GM12878 (cell line): ENCODE results near the gene B3GNT7. TPM values are rescaled to one million over a fixed set of nuclear protein-coding genes. Genes with fewer than 3 reads are reported as not detected.
A peak's percentile ranks its signal among the peaks of the same experiment; 100 is the strongest.

Experiments
- ATAC-seq: fragments of 200-7000 bp; cut with Tn5 transposase; 3 replicates; pipeline ENCODE4 v1.9.1; 2020; ENCODE audit warnings: mild to moderate bottlenecking, moderate library complexity
- BruUV-seq: library from RNA; stranded (reverse); fragments of 400-500 nt; replicated peaks from 2 replicates; lab custom pipeline; 2021; lab: Mats Ljungman, UMichigan
- CTCF ChIA-PET: fragments of 300-600 bp; sonication (Branson Sonifier 250); formaldehyde crosslinking; extraction: SDS; loops from one replicate; lab custom pipeline; 2021; ENCODE audit warnings: inconsistent platforms; lab: Yijun Ruan, JAX
- POLR2A ChIA-PET: fragments of 350-600 bp; formaldehyde crosslinking; extraction: SDS; loops from one replicate; lab custom pipeline; 2021; ENCODE audit warnings: inconsistent platforms; lab: Charles Lee
- RAD21 ChIA-PET: fragments of 300-600 bp; sonication (Branson Sonifier 250); formaldehyde crosslinking; loops from one replicate; lab custom pipeline; 2023; ENCODE audit warnings: antibody characterized with exemption; ENCODE audit not compliant: unreplicated experiment; lab: Charles Lee
- SMC1A ChIA-PET: fragments of 300-600 bp; sonication (Branson Sonifier 250); formaldehyde crosslinking; loops from one replicate; lab custom pipeline; 2023; ENCODE audit not compliant: unreplicated experiment, uncharacterized antibody; lab: Charles Lee
- DNase-seq: peaks from one replicate; pipeline ENCODE4 v3.0.0-alpha.2; 2011; ENCODE audit warnings: low read depth, low spot score
- FAIRE-seq: peaks from 3 replicates; lab custom pipeline; 2011; peaks lifted over from hg19 to GRCh38; lab: Jason Lieb, UNC
- H2AFZ ChIP-seq: 2 replicates; pipeline ENCODE4 v1.6.0; 2011; ENCODE audit warnings: low read depth, low read length, control low read depth; ENCODE audit not compliant: control insufficient read depth
- H3K27ac ChIP-seq: 2 replicates; pipeline ENCODE4 v1.5.1; 2011; ENCODE audit warnings: control low read depth; ENCODE audit not compliant: control insufficient read depth, insufficient read depth
- H3K27me3 ChIP-seq, 2 experiments: replicated peaks in 1 of 2; 2 replicates each; pipeline versions ENCODE4 v1.6.0 to v1.6.1; 2011; ENCODE audit warnings: low read length in 1 of 2; ENCODE audit not compliant: control insufficient read depth in 2 of 2, insufficient read depth in 2 of 2
- H3K36me3 ChIP-seq, 2 experiments: 2 replicates each; pipeline ENCODE4 v1.5.1; 2011; ENCODE audit warnings: low read length in 1 of 2; ENCODE audit not compliant: control insufficient read depth in 2 of 2, insufficient read depth in 2 of 2
- H3K4me1 ChIP-seq: 2 replicates; pipeline ENCODE4 v1.6.1; 2011; ENCODE audit warnings: mild to moderate bottlenecking, low read length, moderate library complexity, mixed read lengths; ENCODE audit not compliant: control insufficient read depth, insufficient read depth
- H3K4me2 ChIP-seq: 2 replicates; pipeline ENCODE4 v1.6.0; 2011; ENCODE audit warnings: control low read depth; ENCODE audit not compliant: control insufficient read depth, insufficient read depth
- H3K4me3 ChIP-seq: fragments of 200-600 bp; sonication (generic); 2 replicates; pipeline ENCODE4 v1.5.1; 2016
- H3K79me2 ChIP-seq: 2 replicates; pipeline ENCODE4 v1.6.0; 2011; ENCODE audit warnings: low read length; ENCODE audit not compliant: control insufficient read depth, insufficient read depth
- H3K9ac ChIP-seq: 2 replicates; pipeline ENCODE4 v1.8.0; 2011; ENCODE audit warnings: low read length, control low read depth, mixed read lengths; ENCODE audit not compliant: control insufficient read depth, insufficient read depth
- H3K9me3 ChIP-seq: replicated peaks from 3 replicates; pipeline ENCODE4 v1.5.1; 2011; ENCODE audit warnings: mild to moderate bottlenecking, low read length; ENCODE audit not compliant: control insufficient read depth, insufficient read depth
- H4K20me1 ChIP-seq: 2 replicates; pipeline ENCODE4 v1.6.0; 2011; ENCODE audit not compliant: control insufficient read depth, insufficient read depth
- EED ChIP-seq: sonication (generic); IDR thresholded peaks from 2 replicates; pipeline ENCODE4 v1.6.1; 2016; ENCODE audit warnings: antibody characterized with exemption, low read depth
- HDGF ChIP-seq: fragments of 450-650 bp; IDR thresholded peaks from 2 replicates; pipeline ENCODE4 v1.6.1; 2016; ENCODE audit warnings: antibody characterized with exemption
- JUND ChIP-seq: IDR thresholded peaks from 2 replicates; pipeline ENCODE4 v1.6.1; 2012; ENCODE audit warnings: low read depth, mild to moderate bottlenecking, low read length, improper control_type of control experiment, moderate library complexity
- KDM1A ChIP-seq: fragments of 200-600 bp; sonication (generic); IDR thresholded peaks from 2 replicates; pipeline ENCODE4 v1.6.1; 2016; ENCODE audit warnings: borderline replicate concordance
- MXI1 ChIP-seq: fragments of 150-350 bp; IDR thresholded peaks from 2 replicates; pipeline ENCODE4 v1.6.1; 2011; ENCODE audit warnings: low read depth, mild to moderate bottlenecking, inconsistent platforms, low read length, improper control_type of control experiment
- NFXL1 ChIP-seq: fragments of 450-650 bp; IDR thresholded peaks from 2 replicates; pipeline ENCODE4 v1.6.1; 2017; ENCODE audit warnings: antibody characterized with exemption, mild to moderate bottlenecking, borderline replicate concordance
- NRF1 ChIP-seq: conservative IDR thresholded peaks from 2 replicates; pipeline ENCODE4 v1.6.1; 2011; ENCODE audit warnings: mild to moderate bottlenecking, low read depth, low read length, improper control_type of control experiment
- PML ChIP-seq: IDR thresholded peaks from 2 replicates; pipeline ENCODE4 v1.6.1; 2012; ENCODE audit warnings: low read length, inconsistent platforms
- POLR2A ChIP-seq: IDR thresholded peaks from 2 replicates; pipeline ENCODE4 v1.6.1; 2011; ENCODE audit warnings: low read depth, mild to moderate bottlenecking, low read length
- POU2F2 ChIP-seq: IDR thresholded peaks from 3 replicates; pipeline ENCODE4 v1.6.1; 2011; ENCODE audit warnings: low read depth, mild to moderate bottlenecking, low read length, borderline replicate concordance
- RBBP5 ChIP-seq: fragments of 200-600 bp; sonication (generic); conservative IDR thresholded peaks from 2 replicates; pipeline ENCODE4 v1.6.1; 2016
- SKIL ChIP-seq: fragments of 450-650 bp; IDR thresholded peaks from 2 replicates; pipeline ENCODE4 v1.6.1; 2017; ENCODE audit warnings: mild to moderate bottlenecking, low read depth, inconsistent platforms; ENCODE audit not compliant: poor library complexity, severe bottlenecking
- SMC3 ChIP-seq: IDR thresholded peaks from 2 replicates; pipeline ENCODE4 v1.6.1; 2011; ENCODE audit warnings: low read length, improper control_type of control experiment, borderline replicate concordance
- USF1 ChIP-seq: IDR thresholded peaks from 2 replicates; pipeline ENCODE4 v1.6.1; 2011; ENCODE audit warnings: borderline replicate concordance, low read depth, mild to moderate bottlenecking, moderate library complexity, mixed read lengths, low read length; ENCODE audit not compliant: insufficient read depth; ENCODE audit errors: extremely low read length
- ZNF274 ChIP-seq: IDR thresholded peaks from one replicate; pipeline ENCODE4 v1.8.0; 2011; ENCODE audit not compliant: insufficient read length, insufficient read depth
- WGBS: methylation state at CpG from one replicate; pipeline ENCODE4 v1.1.6; 2016; ENCODE audit warnings: low lambda C conversion rate; ENCODE audit not compliant: insufficient replicate concordance, insufficient coverage; ENCODE audit errors: missing lambda C conversion rate; 5-methylcytosine and 5-hydroxymethylcytosine counted together
- in situ Hi-C: fragments of 300-500 bp; cut with MboI; formaldehyde crosslinking; loops from 9 replicates; pipeline ENCODE4 v1.14.3; 2018; ENCODE audit warnings: mixed read lengths
- intact Hi-C: fragments of 100-400 bp; cut with micrococcal nuclease; formaldehyde crosslinking; loops from one replicate; pipeline ENCODE4 v1.14.2; 2022; ENCODE audit not compliant: unreplicated experiment
- polyA plus RNA-seq, 11 experiments: library from polyadenylated mRNA; depleted of rRNA in 4 of 11; unstranded in 6 of 11; stranded (reverse) in 5 of 11; fragments of >200 nt; fragmentation: Nextera tagmentation in 4 of 11; fragmentation: Illumina TruSeq in 1 of 11; extraction: Ambion mirVana in 4 of 11; extraction: Trizol in 1 of 11; gene quantifications; 1 replicate in 1 of 11; 2 replicates in 10 of 11; pipeline versions ENCODE4 v1.2.1 to v1.2.3, GENCODE V29; 2011 to 2016; ENCODE audit warnings: inconsistent platforms in 2 of 11, missing spikeins in 2 of 11, low read depth in 1 of 11
- total RNA-seq, 4 experiments: library from RNA; depleted of rRNA in 3 of 4; stranded (reverse); fragments of >200 nt in 3 of 4; fragmentation: Illumina TruSeq in 1 of 4; extraction: Trizol in 1 of 4; gene quantifications; 2 replicates each; pipeline versions ENCODE4 v1.2.1 to v1.2.3, GENCODE V29; 2013 to 2021

The B3GNT7 gene
- total and polyA plus RNA-seq, 10 of the 15 experiments (the other 5 are each of a cell fraction or from before 2014, with no cell fraction given) = 0.91 to 12.6 (median 3.7) TPM

GRCh38 chr2:231376857-231377256 lies 18.7 kb upstream of the B3GNT7 start:
- ChIA-PET RAD21 (no interaction called here), POLR2A (no interaction called here), SMC1A (interaction anchor here (1.2 kb wide), 1 partner anchor 17 kb away, joined by 4 read pairs; no protein-coding TSS in a partner anchor), CTCF (interaction anchor here (1.1 kb wide), 1 partner anchor 17 kb away, joined by 3 read pairs; no protein-coding TSS in a partner anchor)
- H3K27ac ChIP-seq = no peak overlapping the region
- DNase-seq = no peak
- no peak for TF ChIP-seq NRF1
- no peak for TF ChIP-seq POLR2A
- no peak for TF ChIP-seq SMC3
- no peak for TF ChIP-seq HDGF
- no peak for TF ChIP-seq RBBP5
- TF ChIP-seq NFXL1 = no peak
- TF ChIP-seq PML = no peak
- H3K36me3 ChIP-seq = no peaks in the 10 kb centered on the region
- intact Hi-C loops (no loop called here), in situ Hi-C loops (no loop called here)
- no peak overlapping the region for H3K4me2 ChIP-seq
- no peaks in the 10 kb centered on the region for H3K79me2 ChIP-seq
- H3K9me3 ChIP-seq = no peaks in the 10 kb centered on the region
- H3K4me3 ChIP-seq = no peak overlapping the region
- H4K20me1 ChIP-seq = no peaks in the 10 kb centered on the region
- H3K4me1 ChIP-seq = no peaks in the 10 kb centered on the region
- BruUV-seq = no TSS peak
- no peak for ATAC-seq
- H3K9ac ChIP-seq = no peak overlapping the region
- H2AFZ ChIP-seq = no peak overlapping the region
- WGBS = 83% methylated on average over 8 of the region's 8 CpGs
- no peaks in the 10 kb centered on the region for H3K27me3 ChIP-seq
- no peak for FAIRE-seq

- DNase-seq (no peak), ATAC-seq (peak; percentile 20; the same call in 1 of the 3 replicates), FAIRE-seq (no peak)
- ChIA-PET RAD21 (no interaction called here), CTCF (interaction anchor here (1.1 kb wide), 1 partner anchor 16 kb away, joined by 3 read pairs; no protein-coding TSS in a partner anchor), POLR2A (no interaction called here), SMC1A (interaction anchor here (1.2 kb wide), 1 partner anchor 15 kb away, joined by 4 read pairs; no protein-coding TSS in a partner anchor)
- H3K79me2 ChIP-seq = no peaks in the 10 kb centered on the region
- H3K36me3 ChIP-seq = no peaks in the 10 kb centered on the region
- H3K27ac ChIP-seq = no peak overlapping the region
- H3K27me3 ChIP-seq = no peaks in the 10 kb centered on the region
- no peak overlapping the region for H3K9ac ChIP-seq
- H3K4me2 ChIP-seq = no peak overlapping the region
- H3K4me1 ChIP-seq = no peaks in the 10 kb centered on the region
- 47% methylated on average over 13 of the region's 13 CpGs for WGBS
- intact Hi-C loops (no loop called here), in situ Hi-C loops (no loop called here)
- H2AFZ ChIP-seq = no peak overlapping the region
- no peaks in the 10 kb centered on the region for H3K9me3 ChIP-seq
- H4K20me1 ChIP-seq = no peaks in the 10 kb centered on the region
- BruUV-seq = no TSS peak
- H3K4me3 ChIP-seq = no peak overlapping the region
- TF ChIP-seq EED = no peak
- no peak for TF ChIP-seq ZNF274
- no peak for TF ChIP-seq MXI1
- no peak for TF ChIP-seq POU2F2
- no peak for TF ChIP-seq USF1
- TF ChIP-seq KDM1A = no peak
- no peak for TF ChIP-seq JUND
- TF ChIP-seq SKIL = no peak
Observed at GRCh38 chr2:231378026-231378722, 17.3 kb upstream of the B3GNT7 start.
